T-helper 2 cell (primary cell): ENCODE results near the gene SLC48A1.
"Not testable (repeated sequence)": the region's sequence is repeated elsewhere in the genome, so short reads cannot be mapped to it uniquely, and the experiment has no call there.

Experiments used
- DNase-seq, 5 experiments: peaks; one replicate each; pipeline versions ENCODE4 v3.0.0 to v3.0.0-alpha.2; 2012 to 2022

Gene SLC48A1

DNA sequence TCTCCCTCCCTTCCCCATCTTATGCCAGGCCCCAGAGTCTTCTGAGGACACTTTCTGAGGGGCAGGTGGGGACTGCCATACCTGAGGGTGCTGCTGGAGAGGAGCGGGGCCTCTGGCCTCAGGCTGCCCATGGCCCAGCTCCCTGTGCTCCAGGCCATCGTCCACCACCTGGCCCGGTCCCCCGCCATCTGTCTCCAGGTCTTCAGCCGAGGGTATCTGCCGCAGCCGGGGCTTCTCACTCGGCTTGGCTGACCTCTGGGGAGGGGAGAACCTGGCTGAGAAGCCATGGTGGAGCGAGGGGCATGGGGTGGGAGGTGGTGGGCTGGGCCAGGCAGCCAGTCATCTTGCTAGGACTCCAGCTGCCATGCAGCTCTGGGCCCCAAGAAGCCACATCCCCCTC lies 21.6 kb downstream of the SLC48A1 start:
- DNase-seq: no peak

DNA sequence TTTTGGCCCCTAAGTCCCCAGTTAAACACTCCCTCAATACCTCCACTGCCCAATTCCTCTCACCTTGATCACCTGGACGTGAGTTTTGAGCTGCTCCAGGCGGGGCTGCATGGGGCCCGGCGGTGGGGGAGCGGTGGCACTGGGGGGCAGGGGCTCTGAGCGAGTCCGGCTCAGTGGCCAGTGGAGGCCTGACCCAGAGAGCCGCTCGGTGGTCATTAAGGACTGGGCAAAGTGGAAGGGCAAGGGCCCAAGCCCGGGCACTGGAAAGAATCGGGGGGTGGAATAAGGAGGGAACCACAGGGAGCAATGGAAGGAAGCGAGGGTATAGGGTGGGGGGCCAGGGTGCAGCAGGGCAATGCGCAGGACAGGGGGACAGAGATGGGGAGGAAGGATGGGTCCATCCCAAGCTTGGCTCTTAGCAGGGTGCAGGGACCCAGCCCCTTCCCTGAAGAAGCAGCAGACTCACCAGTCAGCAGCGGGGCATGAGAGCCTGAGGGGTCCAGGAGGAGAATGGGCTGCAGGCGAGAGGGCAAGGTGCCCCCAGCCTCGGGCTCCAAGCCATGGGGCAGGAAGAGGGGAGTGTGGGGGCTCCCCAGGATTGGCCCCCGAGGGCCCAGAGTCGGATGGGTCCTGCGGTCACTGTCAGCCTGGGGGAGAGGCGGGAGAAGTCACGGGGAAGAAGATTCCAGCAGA lies 22.2 kb downstream of the SLC48A1 start:
- DNase-seq: no peak

DNA sequence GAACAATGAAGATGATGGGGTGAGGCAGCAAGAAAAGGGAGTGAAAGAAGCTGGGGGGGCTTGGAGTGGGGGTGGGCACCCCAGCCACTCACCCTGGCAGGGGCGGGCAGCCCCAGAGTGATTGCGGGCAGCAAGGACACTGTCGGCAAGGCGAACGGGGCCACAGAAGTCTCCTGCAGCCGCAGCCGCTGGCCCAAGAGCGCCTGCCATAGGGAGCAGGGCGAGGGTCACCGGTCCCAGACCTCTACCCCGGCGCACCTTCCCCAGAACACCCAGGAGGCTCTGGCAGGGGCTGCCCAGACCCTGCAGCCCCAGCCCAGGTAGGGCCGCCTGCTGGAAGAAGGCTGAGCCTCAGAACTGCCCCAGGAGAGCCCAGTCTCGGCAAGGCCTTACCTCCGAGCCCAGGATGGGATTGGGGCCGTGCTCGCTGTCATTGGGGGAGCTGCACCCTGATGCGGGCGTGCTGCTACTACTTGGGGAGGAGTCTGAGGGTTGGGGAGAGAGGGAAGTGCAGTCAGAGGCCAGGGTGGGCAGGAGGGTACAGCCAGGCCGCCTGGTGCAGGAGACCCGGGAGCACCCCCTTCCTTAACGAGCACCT lies 22.9 kb downstream of the SLC48A1 start:
- DNase-seq: no peak

DNA sequence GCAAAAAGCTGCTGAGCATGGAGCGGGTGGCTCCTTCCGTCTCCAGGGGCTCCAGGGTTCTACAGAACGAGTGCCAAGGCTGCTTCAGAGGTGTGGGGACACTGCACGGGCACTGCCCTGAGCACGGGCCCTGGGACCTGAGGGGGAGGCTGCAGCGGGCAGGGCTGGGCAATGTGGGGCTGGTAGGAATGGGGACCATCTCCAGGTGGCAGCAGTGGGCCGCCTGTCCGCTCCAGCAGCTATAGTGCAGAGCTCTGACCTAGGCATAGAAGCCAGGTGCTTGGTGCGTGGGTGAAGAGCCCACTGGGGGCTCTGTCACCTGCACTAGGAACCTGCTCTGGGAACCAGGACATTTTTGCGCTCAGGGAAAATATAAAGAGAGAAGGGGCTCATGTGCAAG lies 24.4 kb downstream of the SLC48A1 start:
- peak in 2 of 5 experiments; percentile 25 to 44 for DNase-seq

DNA sequence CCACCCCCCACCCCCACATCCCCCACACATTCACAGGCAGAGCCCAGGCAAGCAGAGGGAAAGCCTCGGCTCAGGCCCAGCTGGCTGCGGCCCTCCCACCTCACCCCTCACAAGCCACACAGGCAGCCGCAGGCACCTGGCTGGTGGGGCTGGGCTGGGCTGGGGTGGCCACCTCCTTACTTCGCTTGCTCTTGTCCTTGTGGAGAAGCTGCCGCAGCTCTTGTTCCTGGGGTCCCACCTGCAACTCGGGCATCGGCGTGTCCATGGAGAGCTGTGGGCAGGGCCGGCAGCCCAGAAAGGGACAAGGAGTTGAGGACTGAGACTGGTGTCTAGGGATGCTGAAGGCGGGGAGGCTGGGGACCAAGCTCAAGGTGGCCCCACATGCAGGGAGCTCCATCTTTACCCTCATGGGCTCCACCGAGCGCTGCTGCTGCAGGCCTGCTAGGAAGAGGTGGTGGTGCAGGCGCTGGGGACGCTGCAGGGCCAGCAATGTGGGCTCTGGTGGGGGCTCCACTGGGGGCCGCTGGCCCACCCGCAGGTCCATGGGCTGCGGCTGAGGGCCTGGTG lies 25.4 kb downstream of the SLC48A1 start:
- no peak for DNase-seq

DNA sequence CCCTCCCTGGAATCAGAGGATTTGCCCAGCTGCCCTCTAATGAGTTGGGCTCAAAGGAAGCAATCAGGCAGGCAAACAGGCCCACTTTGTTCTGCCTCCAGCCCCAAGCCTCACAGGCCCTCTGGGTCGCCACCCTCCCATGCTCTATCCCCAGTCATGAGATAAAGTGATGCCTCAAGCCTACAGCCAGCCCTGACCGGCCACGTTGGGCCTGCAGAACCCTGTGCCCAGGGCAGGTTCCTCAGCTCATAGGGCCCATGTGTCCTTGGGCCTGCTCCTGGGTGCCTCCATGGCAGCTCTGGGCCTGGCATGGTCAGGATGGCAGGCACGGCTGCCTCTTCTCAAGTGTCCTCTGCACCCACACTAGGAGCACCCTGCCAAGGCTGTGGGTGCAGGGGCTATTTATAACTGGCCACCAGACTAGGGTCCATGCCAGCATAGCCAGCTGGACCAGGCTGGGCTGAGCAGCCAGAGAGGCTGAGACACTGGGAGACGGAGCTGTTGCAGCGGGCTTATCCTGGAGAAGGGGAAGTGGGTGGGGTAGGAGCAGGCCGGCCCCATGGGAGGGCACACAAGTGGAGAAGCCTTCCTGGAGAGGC lies 26.4 kb downstream of the SLC48A1 start:
- DNase-seq: no peak

DNA sequence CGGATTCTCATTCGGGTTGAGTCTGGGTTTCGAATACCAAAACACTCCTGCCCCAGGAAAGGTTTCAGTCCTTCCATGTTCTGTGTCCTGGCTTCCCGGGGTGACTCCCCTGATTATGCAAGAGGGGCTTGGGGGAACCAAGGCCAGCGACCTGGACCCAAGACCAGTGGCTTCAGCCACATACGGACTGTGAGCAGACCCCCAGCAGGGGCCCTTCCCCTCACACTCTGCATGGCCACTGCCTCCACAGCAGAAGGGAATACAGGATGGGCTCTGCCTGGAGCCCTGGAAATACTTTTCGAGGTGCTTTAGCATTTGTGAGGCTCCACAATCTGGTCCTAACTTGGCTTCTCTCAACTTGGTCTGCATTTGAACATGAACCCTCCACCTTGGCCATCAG lies 27.5 kb downstream of the SLC48A1 start:
- no peak for DNase-seq

DNA sequence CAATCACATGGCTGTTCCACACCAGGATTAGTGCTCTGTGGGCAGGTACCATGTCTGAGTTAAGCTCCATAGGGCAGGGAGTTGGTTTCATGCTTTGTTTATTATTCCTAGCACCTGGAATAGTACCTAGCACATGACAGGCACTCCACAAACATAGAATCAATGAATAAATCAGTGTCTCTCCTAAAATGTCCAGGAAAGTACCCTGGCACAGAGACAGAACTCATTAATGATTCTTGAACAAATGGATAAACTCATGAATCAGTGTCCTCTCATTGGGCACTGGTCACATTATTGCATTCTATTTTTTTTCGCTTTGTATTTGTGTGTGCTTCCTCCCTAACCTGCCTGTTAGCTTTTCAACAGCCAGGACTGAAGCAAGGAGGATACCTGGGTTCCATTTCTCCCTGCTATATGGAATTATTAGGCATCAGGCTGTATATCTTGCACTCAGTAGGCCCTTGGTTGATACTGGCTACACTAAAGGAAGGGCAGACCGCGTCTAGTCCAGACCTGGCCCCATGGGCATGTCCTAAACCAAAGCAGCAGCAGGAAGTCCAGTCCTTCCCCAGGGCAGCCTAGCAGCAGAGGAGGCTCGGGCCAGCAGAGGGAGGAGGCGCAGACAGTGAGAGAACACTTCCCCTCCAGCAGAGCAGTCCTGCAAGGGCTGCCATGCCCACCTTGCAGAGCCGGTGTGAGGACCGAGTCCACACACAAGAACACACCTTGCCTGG lies 28.3 kb downstream of the SLC48A1 start:
- no peak for DNase-seq

DNA sequence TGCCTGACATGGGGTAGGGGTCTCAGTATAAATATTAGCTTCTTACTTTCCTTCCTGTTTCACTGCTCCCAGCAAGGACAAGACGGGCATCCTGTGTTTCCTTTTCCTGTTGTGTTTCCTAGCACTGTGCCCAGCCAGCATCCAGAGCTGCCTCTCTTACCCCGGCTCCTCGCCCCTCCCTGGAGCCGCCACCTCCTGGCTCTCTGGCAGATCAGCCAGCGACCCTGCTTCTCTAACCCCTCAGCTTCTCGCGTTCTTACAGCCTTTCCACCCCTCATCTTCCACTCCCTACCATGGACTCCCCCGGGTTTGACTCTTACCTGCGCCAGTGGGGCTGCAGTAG lies 28.8 kb downstream of the SLC48A1 start:
- no peak for DNase-seq

DNA sequence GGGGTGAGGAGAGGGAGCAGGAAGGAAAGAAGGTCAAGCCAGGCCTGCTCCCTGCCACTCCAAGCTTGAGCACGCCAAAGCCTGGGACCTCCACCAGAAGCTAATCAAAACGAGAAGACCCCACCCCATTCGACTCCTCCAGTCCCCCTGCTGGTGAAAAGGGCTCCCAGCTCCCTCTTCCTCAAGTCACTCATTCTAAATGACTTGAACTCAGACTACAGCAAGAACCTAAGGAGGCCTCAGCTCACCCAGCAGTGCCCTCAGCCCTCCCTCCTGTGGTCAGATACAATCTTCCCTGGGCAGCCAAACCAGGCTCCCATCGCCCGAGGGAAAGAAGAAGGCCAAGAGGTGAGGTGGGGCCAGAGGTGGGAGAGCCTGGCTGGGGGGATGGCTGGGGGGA lies 29.3 kb downstream of the SLC48A1 start:
- peak in 1 of 5 experiments; percentile 40 for DNase-seq

DNA sequence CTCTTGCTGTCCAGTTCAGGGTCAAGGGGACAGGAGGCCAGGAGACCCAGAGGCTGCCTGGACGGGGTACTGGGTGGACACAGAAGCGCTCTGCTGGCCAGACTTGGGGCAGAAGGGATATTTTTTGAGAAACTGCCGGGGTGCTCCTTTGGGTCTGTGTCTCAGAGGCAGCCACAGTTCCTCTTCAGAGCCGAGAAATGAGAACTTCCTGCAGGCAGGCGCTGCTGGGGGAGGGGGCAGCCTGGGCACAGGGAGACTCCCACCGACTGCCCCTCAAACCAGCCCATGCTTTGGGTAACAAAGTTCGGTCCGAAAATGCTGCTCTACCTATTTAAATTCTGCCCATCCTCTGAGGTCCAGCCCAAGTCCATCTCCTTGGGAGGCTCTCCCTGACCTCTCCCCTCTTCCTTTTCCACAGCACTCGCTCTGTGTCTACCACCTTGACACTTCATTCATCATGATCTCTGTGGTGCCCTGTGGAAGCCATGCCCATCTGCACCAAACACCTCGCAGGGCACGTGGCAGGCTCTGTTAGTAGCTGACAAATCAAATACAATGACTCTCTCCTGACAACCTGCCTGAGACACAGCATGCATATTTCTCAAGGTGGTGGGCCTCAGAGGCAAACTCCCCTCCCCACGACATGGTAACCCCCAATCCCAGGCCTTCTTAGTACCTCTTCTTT lies 30.3 kb downstream of the SLC48A1 start:
- DNase-seq: no peak

DNA sequence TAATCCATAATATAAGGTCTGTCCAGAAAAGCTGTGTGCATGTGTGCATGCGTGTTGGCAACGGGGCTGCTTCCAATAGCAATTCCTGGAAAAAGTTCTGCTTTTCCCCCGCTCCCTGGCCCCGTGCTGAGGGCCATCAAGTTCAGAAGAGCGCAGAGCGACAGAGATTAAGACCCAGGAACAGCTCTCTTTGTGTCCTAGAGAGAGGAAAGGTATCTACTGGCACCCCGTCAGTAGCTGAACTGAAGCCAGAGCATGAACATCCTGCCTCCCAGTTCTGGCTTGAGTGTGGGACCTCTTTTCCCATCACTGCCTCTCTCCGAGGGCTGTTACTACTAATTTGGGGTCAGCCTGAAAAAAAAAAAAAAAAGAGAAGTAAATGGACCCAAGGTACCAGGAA lies 31.1 kb downstream of the SLC48A1 start:
- DNase-seq: no peak

DNA sequence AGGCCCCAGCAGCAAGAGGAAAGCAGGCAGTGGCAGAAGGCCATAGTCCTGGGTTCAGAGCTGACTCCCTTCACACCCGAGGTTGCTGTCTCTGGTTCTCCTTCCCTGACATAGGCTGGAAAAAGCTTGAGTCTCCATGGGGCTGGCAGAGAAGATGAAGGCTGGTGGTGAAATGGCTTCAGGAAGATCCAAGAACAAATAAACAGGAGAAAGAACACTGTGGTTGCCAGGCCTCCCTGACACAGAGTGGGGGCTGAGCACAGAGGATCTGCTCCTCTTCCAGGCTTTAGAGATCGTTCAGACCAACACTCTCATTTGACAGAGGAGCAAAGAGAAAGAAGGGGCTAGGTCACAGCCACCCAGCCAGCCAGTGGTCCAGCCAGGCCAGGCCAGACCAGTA lies 32.4 kb downstream of the SLC48A1 start:
- no peak for DNase-seq

DNA sequence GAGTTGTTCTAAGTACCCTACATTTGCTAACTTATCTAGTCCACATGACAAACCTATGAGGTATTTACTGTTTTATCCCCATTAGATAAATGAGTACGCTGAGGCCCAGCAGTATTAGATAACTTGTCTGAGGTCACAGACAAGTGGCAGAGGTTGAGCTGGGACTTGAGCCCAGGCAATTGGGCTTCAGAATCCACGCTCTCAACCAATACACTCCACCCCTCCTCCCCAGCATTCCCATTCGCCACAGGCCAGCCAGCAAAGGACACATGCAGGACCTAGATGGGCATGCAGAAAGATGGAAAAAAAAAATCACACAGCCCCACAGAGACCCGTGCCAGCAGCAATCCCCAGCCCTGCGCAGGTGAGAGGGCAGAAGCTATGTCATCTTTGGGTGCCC lies 34.3 kb downstream of the SLC48A1 start:
- no peak for DNase-seq

DNA sequence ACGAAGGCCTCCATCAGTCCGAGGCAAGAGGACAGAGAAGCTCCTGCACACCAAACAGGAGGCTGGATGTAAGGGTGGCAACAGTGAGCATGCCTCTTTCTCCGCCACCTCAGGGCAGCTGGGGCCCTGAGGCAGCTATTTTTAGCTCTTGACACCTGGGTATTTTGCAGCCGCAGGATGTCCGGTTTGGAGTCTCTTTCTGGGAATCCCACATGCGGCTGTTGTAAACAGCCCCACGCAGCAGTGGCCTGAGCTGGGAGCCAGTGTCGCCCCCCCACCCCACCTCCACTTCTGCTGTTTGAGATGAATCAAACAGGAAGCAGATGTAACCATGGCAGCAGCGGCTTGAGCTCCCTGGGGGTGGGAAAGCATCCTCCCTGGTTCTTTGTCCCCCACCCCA lies 35.0 kb downstream of the SLC48A1 start:
- peak; percentile 33 to 89 (median 60) for DNase-seq

DNA sequence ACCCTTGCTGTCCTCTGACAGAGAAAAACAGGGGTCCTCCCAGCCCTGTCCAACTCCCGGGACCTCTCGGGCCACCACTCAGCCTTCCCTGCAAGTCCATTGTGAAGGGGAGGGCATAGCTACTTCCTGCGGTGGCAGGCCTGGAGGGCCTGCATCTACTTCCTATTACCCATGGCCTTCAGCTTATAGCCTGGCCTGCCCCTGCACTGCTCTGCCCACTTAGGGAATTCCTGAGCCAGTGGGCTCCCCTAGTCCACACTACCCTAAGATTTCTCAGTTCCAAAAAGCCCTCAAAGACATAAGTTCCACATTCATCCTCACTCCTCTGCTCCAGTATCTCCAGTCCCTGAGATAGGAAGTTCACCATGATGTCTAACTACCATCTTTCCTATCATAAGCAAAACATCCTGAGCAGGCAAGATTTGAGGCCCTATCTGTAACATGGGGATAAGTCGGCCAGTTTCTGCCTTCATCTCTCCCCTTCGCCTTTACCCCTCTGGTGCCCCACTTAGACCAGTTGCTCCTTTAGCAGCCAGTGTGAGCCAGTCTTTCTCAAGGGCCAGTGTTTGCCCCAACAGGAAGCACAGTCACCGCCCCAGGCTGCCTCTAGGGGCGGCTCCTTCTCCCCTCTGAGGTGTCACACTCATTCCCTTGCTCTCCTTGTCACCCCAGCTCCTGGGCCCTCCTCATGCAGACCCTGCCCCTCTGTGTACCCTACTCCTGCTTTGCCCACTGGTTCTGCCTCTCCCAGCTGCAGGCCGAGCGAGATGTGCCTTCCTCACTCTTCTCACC lies 35.7 kb downstream of the SLC48A1 start:
- DNase-seq: peak in 4 of 5 experiments; percentile 19 to 62 (median 33)

DNA sequence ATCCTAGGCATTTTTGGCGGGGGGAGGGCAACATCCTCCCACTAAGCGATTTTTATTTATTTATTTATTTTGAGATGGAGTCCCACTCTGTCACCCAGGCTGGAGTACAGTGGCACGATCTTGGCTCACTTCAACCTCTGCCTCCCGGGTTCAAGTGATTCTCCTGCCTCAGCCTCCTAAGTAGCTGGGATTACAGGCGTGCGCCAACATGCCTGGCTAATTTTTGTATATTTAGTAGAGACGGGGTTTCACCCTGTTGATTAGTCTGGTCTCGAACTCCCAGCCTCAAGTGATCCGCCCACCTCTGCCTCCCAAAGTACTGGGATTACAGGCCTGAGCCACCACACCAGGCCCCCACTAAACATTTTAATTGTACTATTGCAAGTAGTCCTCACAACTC lies 36.5 kb downstream of the SLC48A1 start:
- DNase-seq: not testable (repeated sequence)

DNA sequence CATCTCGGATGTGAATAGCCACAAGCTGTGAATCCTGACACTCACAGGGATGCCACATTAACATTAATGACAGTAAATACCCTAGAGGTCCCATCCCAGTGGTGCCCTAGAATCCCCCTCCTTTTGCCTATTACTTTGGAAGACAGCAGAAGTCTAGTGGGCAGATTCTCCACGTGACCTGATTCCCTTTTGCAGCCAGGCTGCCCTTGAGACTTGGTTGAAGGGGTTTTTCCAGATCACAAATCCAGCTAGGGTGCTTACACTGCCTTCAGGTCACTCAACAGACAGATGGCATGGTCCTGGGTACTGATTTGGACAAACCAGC lies 38.0 kb downstream of the SLC48A1 start:
- DNase-seq: no peak

DNA sequence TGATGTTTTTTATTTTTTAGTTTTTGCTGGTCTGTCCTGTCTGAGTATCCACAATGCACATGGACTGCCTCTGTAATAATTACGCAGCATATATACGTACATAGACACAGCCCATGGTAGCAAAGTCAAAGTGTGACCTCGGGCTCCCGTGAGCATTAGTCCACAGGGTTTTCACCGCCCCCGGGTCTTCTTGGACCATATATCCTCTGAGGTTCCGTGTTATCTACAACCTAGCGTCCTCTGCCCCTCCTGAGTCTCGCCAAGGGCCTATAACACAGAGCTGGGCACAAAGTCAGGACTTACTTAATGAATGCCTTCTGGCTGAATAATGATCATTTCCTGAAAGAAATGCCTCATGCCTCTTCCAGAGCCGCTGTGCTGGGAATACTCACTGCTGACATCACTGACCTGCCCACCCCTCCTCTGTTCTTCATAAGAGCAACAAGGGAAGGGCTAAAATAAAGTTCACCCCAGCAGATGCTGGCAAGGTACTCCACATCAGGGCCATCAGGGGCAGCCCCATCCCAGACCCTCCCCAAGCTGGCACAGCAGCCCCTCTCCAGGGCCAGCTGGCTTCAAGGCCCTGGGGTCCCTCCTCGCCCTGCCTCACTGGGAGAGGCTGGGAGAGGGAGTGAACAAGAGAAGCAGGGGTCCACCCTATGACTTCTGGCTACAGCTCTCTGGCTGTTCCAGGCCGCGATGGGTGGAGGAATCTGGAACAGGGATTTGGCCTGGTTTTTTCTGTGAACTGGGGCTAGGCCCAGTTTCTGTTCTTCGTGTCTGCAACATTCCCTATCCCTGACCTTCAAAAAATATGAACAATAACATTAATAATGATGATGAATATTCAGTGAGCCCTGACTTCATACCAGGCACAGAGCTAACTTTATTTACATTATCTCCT lies 38.8 kb downstream of the SLC48A1 start:
- DNase-seq: no peak

DNA sequence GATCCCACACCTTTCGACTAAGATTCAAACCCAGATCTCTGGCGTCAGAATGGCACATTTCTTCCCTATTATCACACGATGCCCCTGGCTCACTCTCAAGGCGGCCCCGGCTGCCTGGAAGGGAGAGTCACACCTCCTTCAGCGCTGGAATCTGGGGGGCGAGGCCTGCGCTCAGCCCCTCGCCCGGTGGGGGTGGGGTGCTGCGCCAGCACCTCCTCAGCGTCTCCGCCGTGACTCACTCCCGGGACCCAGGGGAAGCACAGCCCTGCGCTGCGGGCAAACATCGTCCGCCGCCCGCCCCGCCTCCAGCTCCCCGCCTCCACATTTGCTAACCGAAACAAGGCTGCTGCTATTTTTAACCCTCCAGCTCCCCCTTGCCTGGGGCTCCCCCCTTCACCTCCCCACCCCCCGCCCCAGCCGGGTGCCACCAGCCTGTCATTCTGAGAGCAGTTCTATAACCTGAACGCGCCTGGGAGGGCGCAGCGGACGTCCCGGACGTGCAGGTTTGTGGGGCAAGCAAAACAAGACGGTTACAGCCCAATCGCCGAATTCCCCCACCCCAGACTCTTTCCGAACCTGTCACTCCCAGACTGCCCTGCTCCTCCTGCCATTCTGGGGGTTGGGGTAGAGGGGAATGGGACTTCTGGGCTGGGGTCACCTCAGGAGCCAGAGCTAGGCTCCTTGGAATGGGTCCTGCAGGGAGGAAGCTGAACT lies 39.9 kb downstream of the SLC48A1 start:
- peak; percentile 73 to 98 (median 85) for DNase-seq
